Neural cell (in vitro differentiated cells): ENCODE data around the gene PRXL2B. TPM values are rescaled to one million over a fixed set of nuclear protein-coding genes. Genes with fewer than 3 reads are reported as not detected.

ENCODE experiments used
- H2AFZ ChIP-seq: fragments of 200-600, 300-800 bp; sonication (generic), shearing (Covaris generic); 2 replicates; pipeline ENCODE4 v1.6.0; 2014; ENCODE audit warnings: low read depth, mild to moderate bottlenecking, antibody characterized with exemption, low read length, moderate library complexity
- H3F3A ChIP-seq: fragments of 200-600 bp; shearing (Covaris generic); 2 replicates; pipeline ENCODE4 v1.6.1; 2016; ENCODE audit warnings: mild to moderate bottlenecking, moderate library complexity, mixed read lengths, antibody characterized with exemption, low read length; ENCODE audit not compliant: insufficient read depth, poor library complexity, severe bottlenecking
- H3K27ac ChIP-seq: fragments of 200-600, 300-800 bp; sonication (generic), shearing (Covaris generic); 2 replicates; pipeline ENCODE4 v1.5.1; 2014; ENCODE audit warnings: mild to moderate bottlenecking, low read length, moderate library complexity
- H3K27me3 ChIP-seq: fragments of 300-800, 200-600 bp; sonication (generic), shearing (Covaris generic); 2 replicates; pipeline ENCODE4 v1.6.0; 2014; ENCODE audit warnings: mild to moderate bottlenecking, low read depth, low read length, moderate library complexity; ENCODE audit not compliant: insufficient read depth
- H3K36me3 ChIP-seq: fragments of 300-800, 200-600 bp; sonication (generic), shearing (Covaris generic); 2 replicates; pipeline ENCODE4 v1.5.1; 2014; ENCODE audit warnings: mild to moderate bottlenecking, antibody characterized with exemption, low read length, moderate library complexity; ENCODE audit not compliant: insufficient read depth
- H3K4me2 ChIP-seq: fragments of 300-800, 200-600 bp; sonication (generic), shearing (Covaris generic); 2 replicates; pipeline ENCODE4 v1.6.0; 2014; ENCODE audit warnings: mild to moderate bottlenecking, low read length
- H3K4me3 ChIP-seq: fragments of 300-800, 200-600 bp; sonication (generic), shearing (Covaris generic); 2 replicates; pipeline ENCODE4 v1.5.1; 2014; ENCODE audit warnings: mild to moderate bottlenecking, low read length, moderate library complexity
- H3K79me2 ChIP-seq: fragments of 200-600 bp; shearing (Covaris generic); replicated peaks from 2 replicates; pipeline ENCODE4 v1.6.0; 2014; ENCODE audit warnings: mild to moderate bottlenecking, low read length, moderate library complexity; ENCODE audit not compliant: insufficient read depth
- H3K9ac ChIP-seq: fragments of 300-800, 200-600 bp; sonication (generic), shearing (Covaris generic); 2 replicates; pipeline ENCODE4 v1.6.1; 2016; ENCODE audit warnings: mild to moderate bottlenecking, low read length, mixed read lengths
- H3K9me2 ChIP-seq: fragments of 200-600 bp; shearing (Covaris generic); 2 replicates; pipeline ENCODE4 v1.6.1; 2016; ENCODE audit warnings: mild to moderate bottlenecking, low read length, mixed read lengths; ENCODE audit not compliant: insufficient read depth
- H3K9me3 ChIP-seq: fragments of 200-600, 300-800 bp; sonication (generic), shearing (Covaris generic); 2 replicates; pipeline ENCODE4 v1.6.1; 2016; ENCODE audit warnings: mild to moderate bottlenecking, mixed run types, low read length, moderate library complexity, mixed read lengths
- H4K20me1 ChIP-seq: fragments of 200-600 bp; shearing (Covaris generic); 2 replicates; pipeline ENCODE4 v1.6.1; 2016; ENCODE audit warnings: mild to moderate bottlenecking, mixed run types; ENCODE audit not compliant: insufficient read depth
- EP300 ChIP-seq: fragments of 450-650 bp; conservative IDR thresholded peaks from 2 replicates; pipeline ENCODE4 v1.6.1; 2014; ENCODE audit warnings: antibody characterized with exemption, mild to moderate bottlenecking, moderate library complexity; ENCODE audit not compliant: poor library complexity, severe bottlenecking
- EZH2 ChIP-seq: fragments of 200-600, 300-800 bp; shearing (Covaris generic), sonication (generic); IDR thresholded peaks from 2 replicates; pipeline ENCODE4 v1.6.1; 2014; ENCODE audit warnings: antibody characterized with exemption, low read length, borderline replicate concordance, mild to moderate bottlenecking; ENCODE audit not compliant: insufficient read depth, poor library complexity, severe bottlenecking
- MXI1 ChIP-seq: fragments of 450-650 bp; conservative IDR thresholded peaks from 2 replicates; pipeline ENCODE4 v1.6.1; 2014; ENCODE audit warnings: antibody characterized with exemption, mild to moderate bottlenecking; ENCODE audit not compliant: poor library complexity, severe bottlenecking
- POLR2AphosphoS5 ChIP-seq: IDR thresholded peaks from 2 replicates; pipeline ENCODE4 v1.6.1; 2012
- RAD21 ChIP-seq: fragments of 450-650 bp; conservative IDR thresholded peaks from 2 replicates; pipeline ENCODE4 v1.6.1; 2014; ENCODE audit warnings: antibody characterized with exemption, mild to moderate bottlenecking, moderate library complexity
- SMC3 ChIP-seq: fragments of 450-650 bp; conservative IDR thresholded peaks from 2 replicates; pipeline ENCODE4 v1.6.1; 2014; ENCODE audit warnings: antibody characterized with exemption, mild to moderate bottlenecking, moderate library complexity; ENCODE audit not compliant: poor library complexity
- TAF1 ChIP-seq: IDR thresholded peaks from 2 replicates; pipeline ENCODE4 v1.6.1; 2012; ENCODE audit warnings: low read depth
- polyA plus RNA-seq: library from polyadenylated mRNA; depleted of rRNA; stranded (reverse); fragments of >200 nt; gene quantifications from 2 replicates; pipeline ENCODE4 v1.2.3, GENCODE V29; 2014
- TF ChIP-seq, protein P1 (sequence below): fragments of 450-650 bp; IDR thresholded peaks from 2 replicates; pipeline ENCODE4 v1.5.1; 2014; ENCODE audit warnings: antibody characterized with exemption, mild to moderate bottlenecking, moderate library complexity; ENCODE audit not compliant: poor library complexity, severe bottlenecking
- TF ChIP-seq, protein P2 (sequence below): IDR thresholded peaks from 2 replicates; pipeline ENCODE4 v1.6.1; 2012; ENCODE audit warnings: borderline replicate concordance

The PRXL2B gene
- polyA plus RNA-seq, 1 donor from 2014 or later, result 29.0 TPM

DNA sequence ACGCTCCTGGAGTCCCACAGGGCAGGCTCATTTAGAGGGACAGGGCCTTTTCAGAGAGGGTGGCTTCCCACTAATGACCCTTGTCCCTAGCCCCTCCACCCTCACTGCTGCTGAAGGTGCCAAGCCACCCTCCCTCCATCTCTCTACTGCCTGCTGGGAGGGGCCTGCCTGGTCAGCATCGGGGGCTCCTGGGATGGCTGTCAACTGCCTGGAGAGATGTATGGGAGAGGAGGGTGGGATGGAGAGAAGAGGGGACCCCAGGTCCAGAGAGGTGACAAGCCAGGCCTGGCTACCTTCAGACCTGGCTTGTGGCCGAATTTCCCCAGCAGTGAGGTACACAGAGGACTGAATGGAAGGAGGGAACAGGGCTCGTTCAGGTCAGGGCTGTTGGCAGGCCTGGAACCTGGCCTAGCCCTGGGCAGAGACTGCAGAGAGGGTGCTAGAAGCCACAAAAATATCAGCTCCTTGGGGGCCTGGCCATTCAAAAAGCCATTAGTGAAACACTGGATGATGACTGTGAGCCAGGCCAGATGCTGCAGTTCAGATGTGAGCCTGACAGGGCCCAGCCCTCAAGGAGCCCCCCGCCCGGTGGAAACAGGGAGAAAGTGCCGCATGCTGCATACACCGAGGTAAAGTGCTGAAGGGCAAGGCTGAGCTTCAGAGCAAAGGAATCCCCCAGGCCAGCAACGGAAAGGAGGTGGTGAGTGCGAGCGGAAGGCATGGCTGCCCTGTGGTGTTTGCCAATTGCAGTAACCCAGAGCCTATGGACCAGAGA lies 26.2 kb downstream of the PRXL2B start:
- H3K27me3 ChIP-seq, result no peaks in the 10 kb centered on the region
- H4K20me1 ChIP-seq, result no peaks in the 10 kb centered on the region
- peaks cover 3% of the 10 kb centered on the region for H3K9me3 ChIP-seq
- H3K4me2 ChIP-seq, result no peak overlapping the region
- H3K27ac ChIP-seq, result no peak overlapping the region
- no peak overlapping the region for H2AFZ ChIP-seq
- H3K79me2 ChIP-seq, result no peaks in the 10 kb centered on the region
- no peak overlapping the region for H3K9ac ChIP-seq
- no peak for TF ChIP-seq TAF1
- TF ChIP-seq, protein P1, sequence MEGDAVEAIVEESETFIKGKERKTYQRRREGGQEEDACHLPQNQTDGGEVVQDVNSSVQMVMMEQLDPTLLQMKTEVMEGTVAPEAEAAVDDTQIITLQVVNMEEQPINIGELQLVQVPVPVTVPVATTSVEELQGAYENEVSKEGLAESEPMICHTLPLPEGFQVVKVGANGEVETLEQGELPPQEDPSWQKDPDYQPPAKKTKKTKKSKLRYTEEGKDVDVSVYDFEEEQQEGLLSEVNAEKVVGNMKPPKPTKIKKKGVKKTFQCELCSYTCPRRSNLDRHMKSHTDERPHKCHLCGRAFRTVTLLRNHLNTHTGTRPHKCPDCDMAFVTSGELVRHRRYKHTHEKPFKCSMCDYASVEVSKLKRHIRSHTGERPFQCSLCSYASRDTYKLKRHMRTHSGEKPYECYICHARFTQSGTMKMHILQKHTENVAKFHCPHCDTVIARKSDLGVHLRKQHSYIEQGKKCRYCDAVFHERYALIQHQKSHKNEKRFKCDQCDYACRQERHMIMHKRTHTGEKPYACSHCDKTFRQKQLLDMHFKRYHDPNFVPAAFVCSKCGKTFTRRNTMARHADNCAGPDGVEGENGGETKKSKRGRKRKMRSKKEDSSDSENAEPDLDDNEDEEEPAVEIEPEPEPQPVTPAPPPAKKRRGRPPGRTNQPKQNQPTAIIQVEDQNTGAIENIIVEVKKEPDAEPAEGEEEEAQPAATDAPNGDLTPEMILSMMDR, result no peak
- TF ChIP-seq POLR2AphosphoS5, result no peak
- TF ChIP-seq RAD21, result no peak
- TF ChIP-seq EP300, result no peak
- no peak for TF ChIP-seq MXI1
- TF ChIP-seq, protein P2, sequence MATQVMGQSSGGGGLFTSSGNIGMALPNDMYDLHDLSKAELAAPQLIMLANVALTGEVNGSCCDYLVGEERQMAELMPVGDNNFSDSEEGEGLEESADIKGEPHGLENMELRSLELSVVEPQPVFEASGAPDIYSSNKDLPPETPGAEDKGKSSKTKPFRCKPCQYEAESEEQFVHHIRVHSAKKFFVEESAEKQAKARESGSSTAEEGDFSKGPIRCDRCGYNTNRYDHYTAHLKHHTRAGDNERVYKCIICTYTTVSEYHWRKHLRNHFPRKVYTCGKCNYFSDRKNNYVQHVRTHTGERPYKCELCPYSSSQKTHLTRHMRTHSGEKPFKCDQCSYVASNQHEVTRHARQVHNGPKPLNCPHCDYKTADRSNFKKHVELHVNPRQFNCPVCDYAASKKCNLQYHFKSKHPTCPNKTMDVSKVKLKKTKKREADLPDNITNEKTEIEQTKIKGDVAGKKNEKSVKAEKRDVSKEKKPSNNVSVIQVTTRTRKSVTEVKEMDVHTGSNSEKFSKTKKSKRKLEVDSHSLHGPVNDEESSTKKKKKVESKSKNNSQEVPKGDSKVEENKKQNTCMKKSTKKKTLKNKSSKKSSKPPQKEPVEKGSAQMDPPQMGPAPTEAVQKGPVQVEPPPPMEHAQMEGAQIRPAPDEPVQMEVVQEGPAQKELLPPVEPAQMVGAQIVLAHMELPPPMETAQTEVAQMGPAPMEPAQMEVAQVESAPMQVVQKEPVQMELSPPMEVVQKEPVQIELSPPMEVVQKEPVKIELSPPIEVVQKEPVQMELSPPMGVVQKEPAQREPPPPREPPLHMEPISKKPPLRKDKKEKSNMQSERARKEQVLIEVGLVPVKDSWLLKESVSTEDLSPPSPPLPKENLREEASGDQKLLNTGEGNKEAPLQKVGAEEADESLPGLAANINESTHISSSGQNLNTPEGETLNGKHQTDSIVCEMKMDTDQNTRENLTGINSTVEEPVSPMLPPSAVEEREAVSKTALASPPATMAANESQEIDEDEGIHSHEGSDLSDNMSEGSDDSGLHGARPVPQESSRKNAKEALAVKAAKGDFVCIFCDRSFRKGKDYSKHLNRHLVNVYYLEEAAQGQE, result no peak
- TF ChIP-seq SMC3, result no peak
- no peak for TF ChIP-seq EZH2
- H3K36me3 ChIP-seq, result no peaks in the 10 kb centered on the region
- H3F3A ChIP-seq, result no peaks in the 10 kb centered on the region
- H3K9me2 ChIP-seq, result no peaks in the 10 kb centered on the region
- no peak overlapping the region for H3K4me3 ChIP-seq

DNA sequence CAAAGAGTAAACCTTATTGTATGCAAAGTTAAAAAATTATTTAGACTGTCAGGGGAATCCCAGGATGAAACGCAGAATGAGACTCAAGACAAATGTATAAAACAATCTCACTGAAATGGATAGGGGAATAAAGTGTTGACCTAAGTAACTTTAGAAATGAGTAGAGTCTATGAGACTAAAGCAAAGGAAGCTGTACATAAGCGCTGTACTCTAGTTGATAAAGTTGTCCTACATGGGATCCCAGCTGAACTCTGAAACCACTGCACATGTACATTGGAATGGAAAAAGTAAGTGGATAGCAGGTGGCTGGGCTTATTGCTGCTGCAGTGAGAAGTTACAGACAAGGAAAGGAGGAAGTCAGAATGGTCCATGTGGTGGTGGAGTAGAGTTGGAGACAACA lies 27.6 kb downstream of the PRXL2B start:
- Histone ChIP-seq H3K79me2 (no peaks in the 10 kb centered on the region), H3K27me3 (no peaks in the 10 kb centered on the region), H4K20me1 (no peaks in the 10 kb centered on the region), H3F3A (no peaks in the 10 kb centered on the region), H3K4me3 (no peak overlapping the region), H2AFZ (no peak overlapping the region), H3K27ac (no peak overlapping the region), H3K9me3 (peaks cover 3% of the 10 kb centered on the region), H3K9me2 (no peaks in the 10 kb centered on the region), H3K4me2 (no peak overlapping the region), H3K9ac (no peak overlapping the region), H3K36me3 (no peaks in the 10 kb centered on the region)
- TF ChIP-seq TAF1, result no peak
